ENCODE results near the gene GCNA.
"Not testable (repeated sequence)": the region's sequence is repeated elsewhere in the genome, so short reads cannot be mapped to it uniquely, and the experiment has no call there.

The GCNA gene

DNA sequence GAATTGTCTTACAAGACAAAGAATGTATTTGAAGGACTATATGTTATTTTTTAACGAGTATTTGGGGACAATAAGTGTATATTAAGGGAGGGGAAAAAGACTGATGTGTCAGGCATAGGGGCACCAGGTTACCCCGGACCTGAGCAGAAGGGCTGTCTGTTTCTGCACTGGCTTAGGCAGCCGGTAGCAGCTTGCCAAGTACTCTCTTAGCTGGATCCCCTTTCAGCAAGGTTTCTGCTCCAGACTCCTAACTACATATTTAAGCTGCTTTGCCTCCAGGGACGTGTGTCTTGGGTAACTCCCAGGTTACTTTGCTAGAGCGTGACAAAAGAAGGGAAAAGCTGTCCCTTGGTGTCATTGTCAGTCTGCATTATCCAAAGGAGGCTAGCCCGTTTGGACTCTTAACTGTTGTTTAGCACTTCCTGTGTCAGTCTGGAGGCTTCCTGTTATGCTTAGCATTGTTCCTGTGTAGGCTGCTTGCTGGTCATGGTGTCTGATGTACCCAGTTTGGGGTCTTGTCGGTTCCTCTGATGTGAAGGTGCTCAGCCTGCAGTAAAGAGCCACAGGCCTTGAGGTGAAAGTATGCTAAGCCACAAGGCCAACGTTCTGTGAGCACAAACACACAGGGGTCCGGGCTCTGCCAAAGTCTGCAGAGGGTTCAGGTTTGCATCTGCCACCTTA lies 28.4 kb downstream of the GCNA start:
- TF ChIP-seq, protein P1, sequence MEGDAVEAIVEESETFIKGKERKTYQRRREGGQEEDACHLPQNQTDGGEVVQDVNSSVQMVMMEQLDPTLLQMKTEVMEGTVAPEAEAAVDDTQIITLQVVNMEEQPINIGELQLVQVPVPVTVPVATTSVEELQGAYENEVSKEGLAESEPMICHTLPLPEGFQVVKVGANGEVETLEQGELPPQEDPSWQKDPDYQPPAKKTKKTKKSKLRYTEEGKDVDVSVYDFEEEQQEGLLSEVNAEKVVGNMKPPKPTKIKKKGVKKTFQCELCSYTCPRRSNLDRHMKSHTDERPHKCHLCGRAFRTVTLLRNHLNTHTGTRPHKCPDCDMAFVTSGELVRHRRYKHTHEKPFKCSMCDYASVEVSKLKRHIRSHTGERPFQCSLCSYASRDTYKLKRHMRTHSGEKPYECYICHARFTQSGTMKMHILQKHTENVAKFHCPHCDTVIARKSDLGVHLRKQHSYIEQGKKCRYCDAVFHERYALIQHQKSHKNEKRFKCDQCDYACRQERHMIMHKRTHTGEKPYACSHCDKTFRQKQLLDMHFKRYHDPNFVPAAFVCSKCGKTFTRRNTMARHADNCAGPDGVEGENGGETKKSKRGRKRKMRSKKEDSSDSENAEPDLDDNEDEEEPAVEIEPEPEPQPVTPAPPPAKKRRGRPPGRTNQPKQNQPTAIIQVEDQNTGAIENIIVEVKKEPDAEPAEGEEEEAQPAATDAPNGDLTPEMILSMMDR (IDR thresholded peaks at IDR 0.05; ENCODE audit: low read depth, low read length): no peak
- H3K4me3 ChIP-seq (ENCODE audit: low read depth, low read length): no peak overlapping the region

DNA sequence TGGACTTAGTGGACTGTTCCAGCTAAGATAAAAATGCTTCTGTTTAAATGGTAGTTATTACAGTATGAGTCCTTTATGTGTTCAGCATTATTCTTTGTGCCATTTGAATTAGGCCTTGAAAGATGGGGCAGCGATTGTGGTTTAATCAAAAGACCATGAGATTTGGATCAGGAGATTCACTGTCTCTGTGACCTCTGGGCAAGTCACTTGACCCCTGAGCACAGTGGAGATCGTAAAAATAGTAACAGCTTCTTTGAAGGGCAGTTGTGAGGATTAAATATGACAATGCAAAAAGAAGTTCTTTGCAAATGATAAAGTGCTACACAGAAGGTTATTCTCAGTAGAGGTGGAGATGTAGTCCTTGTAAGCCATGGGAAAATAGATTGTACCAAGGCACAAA lies 29.3 kb downstream of the GCNA start:
- no peak overlapping the region for H3K4me3 ChIP-seq (ENCODE audit: low read depth, low read length)
- TF ChIP-seq, protein P1 (IDR thresholded peaks at IDR 0.05; ENCODE audit: low read depth, low read length): no peak

DNA sequence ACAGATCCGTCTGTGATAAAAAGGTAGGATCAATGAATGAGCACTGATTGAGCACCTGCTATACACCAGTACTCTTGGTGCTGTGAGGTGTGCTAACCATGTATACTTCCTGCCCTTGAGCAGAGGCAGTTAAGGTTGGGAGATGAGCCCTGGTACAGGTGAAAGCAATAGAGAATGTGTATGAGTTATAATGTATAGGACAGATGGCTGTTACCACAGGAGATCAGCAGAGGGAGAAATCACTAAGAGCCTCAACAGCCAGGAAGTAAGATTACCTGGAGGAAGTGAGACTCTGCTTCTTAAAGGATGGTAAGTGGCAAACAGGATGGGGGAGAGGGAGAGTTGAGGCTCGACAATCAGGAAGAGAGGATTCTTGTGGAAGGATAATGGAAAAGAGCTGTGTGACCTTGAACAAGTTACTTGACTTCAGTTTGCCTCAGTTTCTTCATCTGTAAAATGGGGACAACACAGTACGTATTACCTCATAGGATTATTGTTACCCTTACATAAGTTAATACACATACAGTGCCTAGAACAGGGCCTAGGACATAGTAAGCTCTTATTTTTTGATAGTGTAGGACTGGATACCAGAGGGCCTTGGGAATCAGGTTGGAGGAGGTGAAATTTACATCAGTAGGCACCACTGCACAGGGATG lies 31.0 kb downstream of the GCNA start:
- H3K4me3 ChIP-seq (ENCODE audit: low read depth, low read length): no peak overlapping the region
- TF ChIP-seq, protein P1 (IDR thresholded peaks at IDR 0.05; ENCODE audit: low read depth, low read length): no peak

DNA sequence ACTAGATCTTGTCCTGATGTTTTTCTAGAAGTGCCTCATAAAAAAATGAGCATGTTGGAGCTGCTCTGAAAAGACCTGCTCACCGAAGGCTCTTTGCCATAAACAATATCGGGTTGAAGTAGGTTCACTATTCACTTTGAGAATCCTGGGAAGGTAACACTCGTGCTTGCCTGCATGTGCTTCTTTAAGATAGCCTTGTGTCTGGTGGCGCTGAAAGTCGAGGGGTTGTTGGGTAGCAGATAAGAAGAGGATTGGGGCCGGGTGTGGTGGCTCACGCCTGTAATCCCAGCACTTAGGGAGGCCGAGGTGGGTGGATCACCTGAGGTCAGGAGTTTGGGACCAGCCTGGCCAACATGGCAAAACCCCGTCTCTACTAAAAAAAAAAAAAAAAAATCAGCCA lies 33.5 kb downstream of the GCNA start:
- not testable (repeated sequence) for H3K4me3 ChIP-seq (ENCODE audit: low read depth, low read length)

DNA sequence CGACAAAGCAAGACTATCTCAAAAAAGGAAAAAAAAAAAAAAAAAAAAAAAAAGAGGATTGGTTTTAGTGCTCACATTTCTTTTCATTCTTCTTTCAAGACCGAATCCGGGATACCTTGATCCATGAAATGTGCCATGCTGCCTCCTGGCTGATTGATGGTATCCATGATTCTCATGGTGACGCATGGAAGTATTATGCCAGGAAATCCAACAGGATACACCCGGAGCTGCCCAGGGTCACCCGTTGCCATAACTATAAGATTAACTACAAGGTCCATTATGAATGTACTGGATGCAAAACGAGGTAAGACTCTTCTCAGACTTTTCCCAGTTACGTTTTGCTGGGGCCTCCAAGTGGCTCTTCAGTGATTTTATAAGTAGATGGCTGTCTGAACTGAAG lies 34.0 kb downstream of the GCNA start:
- TF ChIP-seq, protein P1 (IDR thresholded peaks at IDR 0.05; ENCODE audit: low read depth, low read length): no peak

DNA sequence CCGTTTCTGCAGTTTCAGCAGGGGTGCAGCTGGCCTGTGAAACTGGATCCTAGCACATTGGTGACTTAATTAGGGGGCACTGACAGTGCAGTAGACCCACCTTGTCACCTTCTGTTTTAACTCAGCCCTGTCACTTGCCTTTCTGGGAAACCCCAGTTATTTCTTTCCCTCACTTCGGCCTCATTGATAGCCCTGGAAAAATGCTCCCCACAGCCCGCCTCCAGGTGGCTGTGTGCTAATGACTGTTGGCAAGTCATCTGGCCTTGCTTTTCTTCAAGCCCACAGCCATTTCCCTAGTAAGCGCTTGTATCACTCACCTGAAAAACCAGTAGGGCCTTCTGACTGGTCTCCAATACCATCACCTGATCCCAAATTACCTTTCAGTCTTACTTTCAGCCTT lies 36.8 kb downstream of the GCNA start:
- TF ChIP-seq, protein P1 (IDR thresholded peaks at IDR 0.05; ENCODE audit: low read depth, low read length): no peak
- no peak overlapping the region for H3K4me3 ChIP-seq (ENCODE audit: low read depth, low read length)

More for the DNA sequence above, 34.0 kb downstream of the GCNA start:
- H3K4me3 ChIP-seq (ENCODE audit: low read depth, low read length): no peak overlapping the region

DNA sequence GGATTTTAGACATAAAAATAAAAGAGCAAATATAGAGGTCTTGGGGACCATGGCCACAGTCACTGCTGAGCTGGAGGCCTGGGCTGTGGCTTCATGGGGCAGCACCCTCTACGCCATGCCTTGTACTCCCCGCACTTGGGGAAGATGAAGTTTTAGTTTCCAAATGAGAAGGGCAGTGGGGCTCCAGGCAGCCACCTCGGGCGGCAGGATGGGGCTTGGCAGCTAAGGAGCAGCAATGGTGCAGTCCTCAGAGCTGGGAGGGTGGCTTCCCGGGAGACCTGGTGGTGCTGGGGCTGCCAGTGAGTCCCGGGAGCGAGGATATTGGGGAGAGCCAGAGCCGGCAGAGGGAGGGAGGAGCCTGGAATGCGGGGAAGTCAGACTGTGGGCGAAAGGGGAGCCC lies 37.7 kb downstream of the GCNA start:
- TF ChIP-seq, protein P1 (IDR thresholded peaks at IDR 0.05; ENCODE audit: low read depth, low read length): no peak

More for the DNA sequence above, 37.7 kb downstream of the GCNA start:
- H3K4me3 ChIP-seq (ENCODE audit: low read depth, low read length): no peak overlapping the region
